ENCODE measurements around the gene PRDM16.

The PRDM16 gene

DNA sequence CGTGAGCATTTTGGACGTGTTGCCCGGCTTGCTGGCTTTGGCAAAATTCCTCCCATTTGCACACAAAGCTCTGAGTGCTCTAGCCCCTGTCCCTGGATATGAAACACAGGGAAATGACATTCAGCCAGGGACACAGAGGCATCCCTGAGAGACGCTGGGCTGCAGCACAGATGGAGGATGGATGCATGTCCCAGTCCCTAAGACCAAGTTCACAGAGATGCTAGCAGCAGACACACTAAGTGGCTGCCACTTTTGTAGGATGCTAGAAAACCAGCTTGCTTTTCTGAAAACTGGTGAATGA, 35.3 kb upstream of the PRDM16 start:
- Histone ChIP-seq H3K9ac (ENCODE audit: low read depth, low read length) (no peak overlapping the region), H3K27me3 (ENCODE audit: control insufficient read depth, insufficient read depth, low read length) (peaks cover 13% of the 10 kb centered on the region), H3K4me2 (ENCODE audit: low read length) (no peak overlapping the region), H3K9me3 (replicated peaks; ENCODE audit: low read length) (peaks cover under 1% of the 10 kb centered on the region), H3K4me1 (ENCODE audit: control insufficient read depth, insufficient read depth, low read length) (no peaks in the 10 kb centered on the region), H3K4me3 (ENCODE audit: low read length) (no peak overlapping the region), H3K36me3 (ENCODE audit: insufficient read depth, low read length) (no peaks in the 10 kb centered on the region)

- no peaks in the 10 kb centered on the region for H3K9me3 ChIP-seq (replicated peaks; ENCODE audit: low read length)
- H3K36me3 ChIP-seq (ENCODE audit: insufficient read depth, low read length): no peaks in the 10 kb centered on the region
- H3K4me3 ChIP-seq (ENCODE audit: low read length): no peak overlapping the region
- H3K4me2 ChIP-seq (ENCODE audit: low read length): no peak overlapping the region
- H3K9ac ChIP-seq (ENCODE audit: low read depth, low read length): no peak overlapping the region
- H3K4me1 ChIP-seq (ENCODE audit: control insufficient read depth, insufficient read depth, low read length): no peaks in the 10 kb centered on the region
- H3K27me3 ChIP-seq (ENCODE audit: control insufficient read depth, insufficient read depth, low read length): peaks cover 13% of the 10 kb centered on the region
Measured at GRCh38 chr1:3034162-3034561, 34.8 kb upstream of the PRDM16 start.

DNA sequence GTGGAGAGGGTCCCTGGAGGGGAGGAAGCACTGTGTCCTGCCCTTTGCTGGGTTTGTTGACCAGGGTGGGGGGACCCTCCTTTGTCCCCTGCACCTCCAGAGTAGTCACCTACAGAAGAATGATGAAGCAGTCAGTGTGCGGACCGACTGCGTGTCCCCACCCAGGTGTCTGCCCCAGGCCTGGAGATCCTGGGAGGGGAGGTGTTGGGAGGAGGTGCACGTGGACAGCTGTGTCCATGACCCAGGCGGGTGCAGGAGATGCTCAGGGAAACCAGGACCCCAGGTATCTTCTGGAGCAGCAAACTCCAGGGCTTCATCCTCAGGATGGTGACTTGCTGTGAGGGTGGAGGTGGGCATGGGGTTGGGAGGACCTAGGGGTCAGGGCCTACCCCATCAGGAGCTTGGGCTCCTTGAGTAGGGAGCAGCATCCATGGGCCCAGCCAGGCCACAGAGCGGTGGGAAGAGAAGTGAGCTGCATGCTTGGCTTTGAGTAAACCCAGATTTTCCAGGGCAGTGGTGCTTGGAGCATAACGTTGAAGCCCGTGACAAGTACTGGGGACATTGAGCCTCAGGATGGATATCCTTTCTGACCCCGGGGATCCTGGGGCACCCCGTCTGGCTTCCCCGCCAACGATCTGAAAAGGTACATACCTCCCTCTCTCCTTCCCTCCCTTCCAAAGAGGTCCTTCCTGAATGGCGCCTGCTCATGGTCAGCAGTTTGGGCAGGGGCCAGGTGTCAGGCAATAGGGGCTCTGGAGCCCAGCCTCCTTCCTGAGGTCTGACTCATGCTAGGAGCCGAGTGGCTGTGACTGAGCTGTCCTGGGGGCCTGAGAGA, 34.1 kb upstream of the PRDM16 start:
- no peaks in the 10 kb centered on the region for H3K36me3 ChIP-seq (ENCODE audit: insufficient read depth, low read length)
- H3K4me3 ChIP-seq (ENCODE audit: low read length): no peak overlapping the region
- H3K9ac ChIP-seq (ENCODE audit: low read depth, low read length): no peak overlapping the region
- no peak overlapping the region for H3K4me2 ChIP-seq (ENCODE audit: low read length)
- no peaks in the 10 kb centered on the region for H3K4me1 ChIP-seq (ENCODE audit: control insufficient read depth, insufficient read depth, low read length)
- H3K27me3 ChIP-seq (ENCODE audit: control insufficient read depth, insufficient read depth, low read length): peaks cover 17% of the 10 kb centered on the region
- H3K9me3 ChIP-seq (replicated peaks; ENCODE audit: low read length): no peaks in the 10 kb centered on the region

- Histone ChIP-seq H3K9me3 (replicated peaks; ENCODE audit: low read length) (no peaks in the 10 kb centered on the region), H3K9ac (ENCODE audit: low read depth, low read length) (no peak overlapping the region), H3K4me3 (ENCODE audit: low read length) (no peak overlapping the region), H3K4me2 (ENCODE audit: low read length) (no peak overlapping the region), H3K36me3 (ENCODE audit: insufficient read depth, low read length) (no peaks in the 10 kb centered on the region), H3K4me1 (ENCODE audit: control insufficient read depth, insufficient read depth, low read length) (no peaks in the 10 kb centered on the region), H3K27me3 (ENCODE audit: control insufficient read depth, insufficient read depth, low read length) (peaks cover 17% of the 10 kb centered on the region)
Measured at GRCh38 chr1:3035563-3036446, 33.2 kb upstream of the PRDM16 start.

DNA sequence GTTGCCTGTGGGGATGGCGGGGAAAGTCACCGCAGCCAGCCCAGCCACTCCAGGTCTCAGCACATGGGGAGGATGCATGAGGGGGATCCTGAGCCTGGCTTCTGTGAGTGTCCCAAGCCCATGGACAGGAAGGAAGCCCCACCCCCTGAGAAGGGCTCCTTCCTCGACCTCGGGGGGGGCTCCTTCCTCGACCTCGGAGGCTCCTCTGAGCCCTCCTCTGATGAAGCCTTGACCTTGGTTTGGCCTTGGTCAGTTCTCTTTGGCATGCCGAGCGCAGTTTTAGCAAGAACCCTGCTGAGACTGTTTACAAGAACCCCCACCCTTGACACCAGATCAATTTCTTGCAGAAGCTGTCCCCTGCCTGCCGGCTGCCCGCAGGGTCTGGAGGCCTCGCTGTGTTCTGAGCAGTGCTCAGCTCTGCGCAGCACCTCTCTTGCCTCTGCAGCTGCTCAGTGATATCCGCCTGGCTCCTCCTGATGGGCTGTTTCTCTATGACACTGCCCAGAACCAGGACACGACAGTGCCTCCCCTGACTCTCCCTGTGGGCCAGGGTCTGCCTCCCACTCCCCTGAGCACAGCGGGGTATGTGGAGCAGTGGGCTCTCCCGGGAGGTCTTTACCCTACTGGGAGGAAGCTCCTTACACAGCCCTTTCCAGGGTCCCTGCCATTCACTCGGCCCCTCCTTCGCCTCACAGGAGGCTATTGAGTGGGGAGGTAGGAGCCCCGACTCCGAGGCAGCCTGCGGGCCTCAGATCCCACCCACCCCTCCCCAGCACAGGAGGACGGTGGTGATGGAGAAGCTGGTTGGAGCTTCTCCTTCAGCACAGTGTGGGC, 32.3 kb upstream of the PRDM16 start:
- no peaks in the 10 kb centered on the region for H3K36me3 ChIP-seq (ENCODE audit: insufficient read depth, low read length)
- no peaks in the 10 kb centered on the region for H3K9me3 ChIP-seq (replicated peaks; ENCODE audit: low read length)
- H3K4me1 ChIP-seq (ENCODE audit: control insufficient read depth, insufficient read depth, low read length): no peaks in the 10 kb centered on the region
- no peak overlapping the region for H3K4me3 ChIP-seq (ENCODE audit: low read length)
- no peak overlapping the region for H3K9ac ChIP-seq (ENCODE audit: low read depth, low read length)
- H3K4me2 ChIP-seq (ENCODE audit: low read length): no peak overlapping the region
- H3K27me3 ChIP-seq (ENCODE audit: control insufficient read depth, insufficient read depth, low read length): peaks cover 17% of the 10 kb centered on the region

DNA sequence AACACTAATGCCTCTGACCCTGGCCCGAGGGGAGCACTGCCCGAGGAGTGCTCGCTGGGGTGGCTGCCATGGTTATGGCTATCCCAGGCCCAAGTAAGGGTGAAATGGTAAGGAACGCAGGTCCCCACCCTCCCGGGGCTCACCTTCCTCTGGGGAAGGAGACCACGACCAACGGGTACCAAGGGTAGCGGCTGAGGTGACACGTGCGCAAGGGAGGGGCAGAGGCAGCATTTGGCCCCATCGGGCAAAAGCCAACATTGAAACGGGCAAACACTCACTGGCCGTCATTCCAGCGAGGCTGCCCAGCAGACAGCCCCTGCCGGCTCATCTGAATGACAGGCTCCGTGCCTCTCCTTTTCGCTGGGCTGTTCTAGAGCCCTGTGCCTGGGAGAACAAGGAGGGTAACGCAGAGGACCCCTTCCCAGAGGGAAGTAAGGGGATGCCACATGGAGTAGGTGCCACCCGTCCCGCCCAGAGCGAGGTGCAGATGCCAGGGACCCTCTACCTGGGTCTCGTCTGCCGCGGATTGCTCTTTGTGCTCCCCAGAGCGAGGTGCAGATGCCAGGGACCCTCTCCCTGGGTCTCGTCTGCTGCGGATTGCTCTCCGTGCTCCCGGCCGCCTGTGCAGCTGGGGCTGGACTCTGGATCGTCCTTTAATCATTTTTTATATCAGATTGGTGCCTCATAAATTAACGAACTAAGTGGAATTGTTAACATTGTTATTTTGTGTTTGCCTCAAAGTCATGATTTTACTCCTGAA, 31.5 kb upstream of the PRDM16 start:
- Histone ChIP-seq H3K4me3 (ENCODE audit: low read length) (no peak overlapping the region), H3K27me3 (ENCODE audit: control insufficient read depth, insufficient read depth, low read length) (peaks cover 17% of the 10 kb centered on the region), H3K36me3 (ENCODE audit: insufficient read depth, low read length) (no peaks in the 10 kb centered on the region), H3K9me3 (replicated peaks; ENCODE audit: low read length) (no peaks in the 10 kb centered on the region), H3K9ac (ENCODE audit: low read depth, low read length) (no peak overlapping the region), H3K4me2 (ENCODE audit: low read length) (no peak overlapping the region), H3K4me1 (ENCODE audit: control insufficient read depth, insufficient read depth, low read length) (no peaks in the 10 kb centered on the region)

DNA sequence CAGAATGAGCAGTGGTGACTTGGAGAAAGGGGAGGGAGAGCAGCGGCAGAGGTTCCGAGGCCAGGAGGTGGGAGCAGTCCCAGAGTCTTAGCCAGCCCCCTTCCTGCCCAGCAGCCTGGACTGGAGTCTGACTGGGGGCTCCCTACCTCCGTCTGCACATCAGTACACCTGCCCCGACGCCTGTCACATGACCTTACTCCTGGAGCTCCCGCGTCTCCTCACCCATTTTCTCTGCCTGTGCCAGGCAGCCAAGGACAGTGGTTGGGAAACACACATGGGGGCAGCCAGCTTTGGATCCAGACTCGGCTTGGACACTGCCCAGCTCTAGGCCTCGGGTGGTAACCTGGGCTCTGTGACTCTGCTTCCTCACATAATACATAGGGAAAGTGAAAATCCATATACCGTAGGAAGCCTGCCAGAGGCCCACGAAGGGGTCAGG, 30.9 kb upstream of the PRDM16 start:
- Histone ChIP-seq H3K27me3 (ENCODE audit: control insufficient read depth, insufficient read depth, low read length) (peaks cover 17% of the 10 kb centered on the region), H3K4me2 (ENCODE audit: low read length) (no peak overlapping the region), H3K9me3 (replicated peaks; ENCODE audit: low read length) (no peaks in the 10 kb centered on the region), H3K4me3 (ENCODE audit: low read length) (no peak overlapping the region), H3K9ac (ENCODE audit: low read depth, low read length) (no peak overlapping the region), H3K4me1 (ENCODE audit: control insufficient read depth, insufficient read depth, low read length) (no peaks in the 10 kb centered on the region), H3K36me3 (ENCODE audit: insufficient read depth, low read length) (no peaks in the 10 kb centered on the region)

- H3K4me1 ChIP-seq (ENCODE audit: control insufficient read depth, insufficient read depth, low read length): no peaks in the 10 kb centered on the region
- H3K27me3 ChIP-seq (ENCODE audit: control insufficient read depth, insufficient read depth, low read length): peaks cover 17% of the 10 kb centered on the region
- no peak overlapping the region for H3K4me3 ChIP-seq (ENCODE audit: low read length)
- H3K9ac ChIP-seq (ENCODE audit: low read depth, low read length): no peak overlapping the region
- no peak overlapping the region for H3K4me2 ChIP-seq (ENCODE audit: low read length)
- H3K36me3 ChIP-seq (ENCODE audit: insufficient read depth, low read length): no peaks in the 10 kb centered on the region
- no peaks in the 10 kb centered on the region for H3K9me3 ChIP-seq (replicated peaks; ENCODE audit: low read length)
Measured at GRCh38 chr1:3038571-3039181, 30.3 kb upstream of the PRDM16 start.

GRCh38 chr1:3040004-3040403, 29.0 kb upstream of the PRDM16 start:
- no peak overlapping the region for H3K4me2 ChIP-seq (ENCODE audit: low read length)
- no peaks in the 10 kb centered on the region for H3K4me1 ChIP-seq (ENCODE audit: control insufficient read depth, insufficient read depth, low read length)
- H3K9ac ChIP-seq (ENCODE audit: low read depth, low read length): no peak overlapping the region
- no peaks in the 10 kb centered on the region for H3K9me3 ChIP-seq (replicated peaks; ENCODE audit: low read length)
- H3K27me3 ChIP-seq (ENCODE audit: control insufficient read depth, insufficient read depth, low read length): peaks cover 17% of the 10 kb centered on the region
- H3K36me3 ChIP-seq (ENCODE audit: insufficient read depth, low read length): no peaks in the 10 kb centered on the region
- H3K4me3 ChIP-seq (ENCODE audit: low read length): no peak overlapping the region

DNA sequence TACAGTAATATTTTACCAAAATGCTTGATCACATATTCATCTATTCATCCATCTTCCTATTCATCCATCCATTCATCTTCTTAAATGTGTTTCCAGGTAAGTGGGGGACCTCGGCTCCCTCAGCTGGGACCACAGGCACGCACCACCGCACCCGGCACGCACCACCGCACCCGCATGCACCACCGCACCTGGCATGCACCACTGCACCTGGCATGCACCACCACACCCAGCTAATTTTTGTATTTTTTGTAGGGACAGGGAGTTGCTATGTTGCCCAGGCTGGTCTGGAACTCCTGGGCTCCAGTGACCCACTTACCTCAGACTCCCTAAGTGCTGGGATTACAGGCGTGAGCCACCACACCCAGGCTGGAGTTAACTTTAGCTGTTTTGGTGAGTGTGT, 26.5 kb upstream of the PRDM16 start:
- Histone ChIP-seq H3K9ac (ENCODE audit: low read depth, low read length) (no peak overlapping the region), H3K4me3 (ENCODE audit: low read length) (no peak overlapping the region), H3K9me3 (replicated peaks; ENCODE audit: low read length) (no peaks in the 10 kb centered on the region), H3K27me3 (ENCODE audit: control insufficient read depth, insufficient read depth, low read length) (peaks cover 11% of the 10 kb centered on the region), H3K4me1 (ENCODE audit: control insufficient read depth, insufficient read depth, low read length) (no peaks in the 10 kb centered on the region), H3K36me3 (ENCODE audit: insufficient read depth, low read length) (no peaks in the 10 kb centered on the region), H3K4me2 (ENCODE audit: low read length) (no peak overlapping the region)

All from skeletal muscle satellite cell (primary cell).